A673 (cell line): ENCODE data around the gene GNPTAB. TPM values are rescaled to one million over a fixed set of nuclear protein-coding genes. Genes with fewer than 3 reads are reported as not detected.
"Not testable (repeated sequence)": the region's sequence is repeated elsewhere in the genome, so short reads cannot be mapped to it uniquely, and the experiment has no call there.

Experiments
- BruUV-seq: library from RNA; stranded (reverse); fragments of 400-500 nt; replicated peaks from 2 replicates; lab custom pipeline; 2021; lab: Mats Ljungman, UMichigan
- CTCF ChIA-PET: fragments of 300-600 bp; sonication (Branson Sonifier 250); formaldehyde crosslinking; loops from one replicate; lab custom pipeline; 2022; ENCODE audit warnings: antibody characterized with exemption; lab: Charles Lee
- POLR2A ChIA-PET: fragments of 300-600 bp; sonication (Branson Sonifier 250); formaldehyde crosslinking; loops from one replicate; lab custom pipeline; 2022; ENCODE audit warnings: antibody characterized with exemption; ENCODE audit not compliant: low non-redundant PET; lab: Charles Lee
- DNase-seq: peaks from one replicate; pipeline ENCODE4 v3.0.0-alpha.2; 2015; ENCODE audit warnings: low spot score
- H3K27ac ChIP-seq: fragments of 200-600 bp; sonication (generic); 2 replicates; pipeline ENCODE4 v1.5.1; 2016; ENCODE audit warnings: mixed run types, low read depth, mild to moderate bottlenecking, mixed read lengths, antibody characterized with exemption, low read length; ENCODE audit not compliant: poor library complexity, severe bottlenecking
- H3K27me3 ChIP-seq: fragments of 200-600 bp; sonication (generic); replicated peaks from 2 replicates; pipeline ENCODE4 v1.6.1; 2017; ENCODE audit warnings: mixed run types, low read depth, mild to moderate bottlenecking, mixed read lengths, antibody characterized with exemption, low read length; ENCODE audit not compliant: insufficient read depth, poor library complexity
- H3K36me3 ChIP-seq: fragments of 200-600 bp; sonication (generic); 2 replicates; pipeline ENCODE4 v1.6.1; 2016; ENCODE audit warnings: mixed run types, mild to moderate bottlenecking, mixed read lengths, antibody characterized with exemption, low read length; ENCODE audit not compliant: insufficient read depth, poor library complexity, severe bottlenecking
- H3K4me1 ChIP-seq: fragments of 200-600 bp; sonication (generic); 2 replicates; pipeline ENCODE4 v1.6.1; 2017; ENCODE audit warnings: mixed run types, mild to moderate bottlenecking, mixed read lengths, antibody characterized with exemption, low read length; ENCODE audit not compliant: insufficient read depth, poor library complexity, severe bottlenecking
- H3K4me3 ChIP-seq: fragments of 200-600 bp; sonication (generic); 2 replicates; pipeline ENCODE4 v1.5.1; 2016; ENCODE audit warnings: low read depth, mixed run types, mild to moderate bottlenecking, mixed read lengths, low read length; ENCODE audit not compliant: poor library complexity, severe bottlenecking
- H3K9me3 ChIP-seq: fragments of 200-600 bp; sonication (generic); 2 replicates; pipeline ENCODE4 v1.6.1; 2016; ENCODE audit warnings: mixed run types, low read depth, mild to moderate bottlenecking, mixed read lengths, antibody characterized with exemption, low read length; ENCODE audit not compliant: poor library complexity, severe bottlenecking
- CTCF ChIP-seq: fragments of 300-800, 200-600 bp; sonication (generic); conservative IDR thresholded peaks from 2 replicates; pipeline ENCODE4 v1.5.1; 2017; ENCODE audit warnings: low read depth, mild to moderate bottlenecking, antibody characterized with exemption, low read length, moderate library complexity, mixed read lengths
- EZH2 ChIP-seq: fragments of 200-600 bp; sonication (generic); IDR thresholded peaks from 2 replicates; pipeline ENCODE4 v1.6.1; 2017; ENCODE audit warnings: borderline replicate concordance, low read depth, mild to moderate bottlenecking, mixed read lengths, antibody characterized with exemption, low read length; ENCODE audit not compliant: poor library complexity, severe bottlenecking
- intact Hi-C: fragments of 100-400 bp; cut with micrococcal nuclease; formaldehyde crosslinking; loops from one replicate; pipeline ENCODE4 v1.10.0; 2022; ENCODE audit not compliant: unreplicated experiment
- total RNA-seq: library from RNA; stranded (reverse); gene quantifications from 2 replicates; pipeline ENCODE4 v1.2.3, GENCODE V29; 2021

The GNPTAB gene
- total RNA-seq, 1 experiment from 2014 or later, result 19.9 TPM

DNA sequence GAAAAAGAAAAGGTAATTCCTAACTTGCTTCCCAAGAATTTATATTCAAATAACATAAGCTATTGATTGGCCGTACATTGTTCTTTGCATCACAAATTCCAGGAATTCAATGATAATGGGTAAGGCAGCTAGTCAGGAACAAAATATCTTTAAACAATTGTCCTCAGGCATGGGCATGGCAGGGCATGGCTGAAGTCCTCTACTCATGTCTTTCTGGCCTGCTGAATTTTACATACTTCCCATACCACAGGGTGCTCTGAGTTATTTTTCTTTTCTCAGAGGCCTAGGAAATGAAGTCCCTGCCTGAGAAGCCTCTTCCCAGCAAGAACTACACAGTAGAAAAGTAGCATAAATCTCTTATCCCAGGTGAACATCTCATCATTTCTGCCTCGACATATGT is 31.5 kb upstream of the GNPTAB start:
- Histone ChIP-seq H3K36me3 (no peaks in the 10 kb centered on the region), H3K9me3 (no peaks in the 10 kb centered on the region), H3K27ac (no peak overlapping the region), H3K27me3 (no peaks in the 10 kb centered on the region), H3K4me1 (no peaks in the 10 kb centered on the region), H3K4me3 (no peak overlapping the region)
- intact Hi-C loops, result no loop called here
- TF ChIP-seq CTCF (no peak), EZH2 (no peak)
- POLR2A ChIA-PET, result no interaction called here
- no peak for DNase-seq
- no TSS peak for BruUV-seq
- CTCF ChIA-PET, result no interaction called here

DNA sequence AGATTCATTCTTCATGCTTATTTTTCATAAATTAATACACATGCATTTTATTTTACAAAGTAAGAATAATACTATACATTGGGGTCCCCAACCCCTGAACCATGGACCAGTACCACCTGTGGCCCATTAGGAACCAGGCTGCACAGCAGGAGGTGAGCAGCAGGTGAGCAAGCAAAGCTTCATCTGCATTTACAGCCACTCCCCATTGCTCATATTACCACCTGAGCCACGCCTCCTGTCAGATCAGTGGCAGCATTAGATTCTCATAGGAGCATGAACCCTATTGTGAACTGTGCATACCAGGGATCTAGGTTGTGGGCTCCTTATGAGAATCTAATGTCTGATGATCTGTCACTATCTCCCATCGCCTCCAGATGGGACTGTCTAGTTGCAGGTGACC is 30.9 kb upstream of the GNPTAB start:
- H3K27ac ChIP-seq, POLR2A ChIA-PET, H3K4me3 ChIP-seq, BruUV-seq, H3K4me1 ChIP-seq, H3K36me3 ChIP-seq, DNase-seq, intact Hi-C loops, H3K9me3 ChIP-seq, CTCF ChIA-PET, H3K27me3 ChIP-seq: not testable (repeated sequence)

GRCh38 chr12:101859664-101860607 is 29.2 kb upstream of the GNPTAB start:
- Histone ChIP-seq H3K4me1 (peaks cover 7% of the 10 kb centered on the region), H3K4me3 (no peak overlapping the region), H3K9me3 (no peaks in the 10 kb centered on the region), H3K36me3 (no peaks in the 10 kb centered on the region), H3K27me3 (no peaks in the 10 kb centered on the region), H3K27ac (no peak overlapping the region)
- BruUV-seq, result no TSS peak
- CTCF ChIA-PET, result no interaction called here
- POLR2A ChIA-PET, result no interaction called here
- no peak for TF ChIP-seq EZH2
- TF ChIP-seq CTCF, result no peak
- DNase-seq, result no peak
- intact Hi-C loops, result no loop called here
